ENCODE measurements around the gene TEX50.
A peak's percentile ranks its signal among the peaks of the same experiment; 100 is the strongest.
"Not testable (repeated sequence)": the region's sequence is repeated elsewhere in the genome, so short reads cannot be mapped to it uniquely, and the experiment has no call there.

TEX50 gene

GRCh38 chr1:173635116-173635515 lies at the start of gene TEX50:
TSS of gene TEX50 (plus strand) at chr1:173635338. CDS start at chr1:173635522, 184 bp downstream.
- H3K4me3 ChIP-seq (ENCODE audit: low read depth, low read length), result no peak within 1 kb of the TSS
- DNase-seq (ENCODE audit: low read depth, low spot score), result no peak
- in situ Hi-C loops (cut with HindIII; ENCODE audit: low sequenced_read_pairs), result no loop called here
- TF ChIP-seq CTCF (IDR thresholded peaks at IDR 0.05; ENCODE audit: low read depth, low read length), result no peak

GRCh38 chr1:173590557-173590956 lies 44.6 kb upstream of the TEX50 start:
- TF ChIP-seq CTCF (IDR thresholded peaks at IDR 0.05; ENCODE audit: low read depth, low read length), result no peak
- H3K4me3 ChIP-seq (ENCODE audit: low read depth, low read length), result no peak overlapping the region
- in situ Hi-C loops (cut with HindIII; ENCODE audit: low sequenced_read_pairs), result no loop called here
- DNase-seq (ENCODE audit: low read depth, low spot score), result no peak

GRCh38 chr1:173591138-173591537 lies 44.0 kb upstream of the TEX50 start:
- H3K4me3 ChIP-seq (ENCODE audit: low read depth, low read length); DNase-seq (ENCODE audit: low read depth, low spot score); in situ Hi-C loops (cut with HindIII; ENCODE audit: low sequenced_read_pairs): not testable (repeated sequence)

- no peak for DNase-seq (ENCODE audit: low read depth, low spot score)
- no peak for TF ChIP-seq CTCF (IDR thresholded peaks at IDR 0.05; ENCODE audit: low read depth, low read length)
- no peak overlapping the region for H3K4me3 ChIP-seq (ENCODE audit: low read depth, low read length)
- in situ Hi-C loops (cut with HindIII; ENCODE audit: low sequenced_read_pairs), result no loop called here
Observed at GRCh38 chr1:173596097-173596825, 38.9 kb upstream of the TEX50 start.

GRCh38 chr1:173601588-173601987 lies 33.5 kb upstream of the TEX50 start:
- DNase-seq (ENCODE audit: low read depth, low spot score), result no peak
- no peak for TF ChIP-seq CTCF (IDR thresholded peaks at IDR 0.05; ENCODE audit: low read depth, low read length)
- in situ Hi-C loops (cut with HindIII; ENCODE audit: low sequenced_read_pairs), result no loop called here
- no peak overlapping the region for H3K4me3 ChIP-seq (ENCODE audit: low read depth, low read length)

- H3K4me3 ChIP-seq (ENCODE audit: low read depth, low read length), result no peak within 1 kb of the TSS
- no peak for TF ChIP-seq CTCF (IDR thresholded peaks at IDR 0.05; ENCODE audit: low read depth, low read length)
- in situ Hi-C loops (cut with HindIII; ENCODE audit: low sequenced_read_pairs), result no loop called here
- DNase-seq (ENCODE audit: low read depth, low spot score), result peak; percentile 5
Observed at GRCh38 chr1:173603056-173603591, 32.0 kb upstream of the TEX50 start, which contains the start of gene SLC9C2. TSS of gene SLC9C2 (minus strand) at chr1:173603072. CDS start at chr1:173601776, 1,296 bp downstream.

- in situ Hi-C loops (cut with HindIII; ENCODE audit: low sequenced_read_pairs), result no loop called here
- TF ChIP-seq CTCF (IDR thresholded peaks at IDR 0.05; ENCODE audit: low read depth, low read length), result no peak
- no peak for DNase-seq (ENCODE audit: low read depth, low spot score)
- H3K4me3 ChIP-seq (ENCODE audit: low read depth, low read length), result no peak overlapping the region
Observed at GRCh38 chr1:173608503-173609216, 26.5 kb upstream of the TEX50 start.

- in situ Hi-C loops (cut with HindIII; ENCODE audit: low sequenced_read_pairs); DNase-seq (ENCODE audit: low read depth, low spot score); H3K4me3 ChIP-seq (ENCODE audit: low read depth, low read length): not testable (repeated sequence)
Observed at GRCh38 chr1:173613086-173613485, 22.1 kb upstream of the TEX50 start.
